Measurements from ENCODE around the gene NUDT8. TPM values are rescaled to one million over a fixed set of nuclear protein-coding genes. Genes with fewer than 3 reads are reported as not detected.
"Not testable (repeated sequence)": the region's sequence is repeated elsewhere in the genome, so short reads cannot be mapped to it uniquely, and the experiment has no call there.

The NUDT8 gene
- total and polyA plus RNA-seq, 4 donors = 2.6 to 6.8 (median 6.4) TPM

DNA sequence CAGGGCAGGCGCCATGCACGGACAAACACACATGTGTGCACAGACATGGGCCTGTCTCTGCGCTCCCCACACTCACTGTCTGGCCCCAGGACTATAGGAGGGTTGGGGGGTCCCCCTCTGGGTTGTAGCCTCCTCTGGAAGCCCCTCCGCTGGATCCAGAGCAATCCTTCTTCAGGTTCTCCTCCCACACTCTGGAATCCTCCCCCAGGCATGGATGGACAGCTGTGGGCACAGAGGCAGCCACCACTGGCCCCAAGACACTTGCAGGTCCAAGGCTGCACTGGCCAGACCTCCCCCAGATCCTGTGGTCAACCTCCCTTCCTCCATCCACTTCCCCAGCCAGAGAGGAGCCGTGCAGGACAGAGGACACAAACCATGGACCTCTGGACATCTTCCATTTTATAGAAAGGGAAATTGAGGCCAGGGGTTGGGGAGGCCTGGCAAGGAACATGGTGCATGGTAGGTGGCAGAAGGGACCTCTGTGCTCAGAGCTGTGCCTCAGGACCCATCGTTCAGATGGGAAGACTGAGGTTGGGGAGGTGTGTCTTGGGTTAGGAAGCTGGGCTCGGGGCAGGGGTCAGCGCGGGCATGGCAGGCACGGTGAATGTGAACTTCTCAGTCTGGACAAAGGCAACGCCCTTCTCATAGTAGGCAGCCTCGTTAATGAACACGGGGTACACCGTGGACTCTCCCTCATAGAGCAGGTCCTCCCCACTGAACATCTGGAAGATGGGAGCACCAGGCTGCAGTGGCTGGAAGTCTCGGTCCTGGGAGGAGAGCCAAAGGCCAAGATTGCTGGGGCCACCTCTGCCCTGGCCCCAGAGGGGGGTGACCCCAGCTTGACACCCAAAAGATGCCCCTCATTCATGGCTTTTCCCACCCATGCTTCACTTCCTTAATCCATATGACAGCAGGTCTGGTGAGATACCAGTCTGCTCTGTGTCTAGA lies 12.7 kb upstream of the NUDT8 start:
- H3K36me3 ChIP-seq (ENCODE audit: control insufficient read depth, insufficient read depth, low read length) = no peaks in the 10 kb centered on the region
- no peak overlapping the region for H3K27ac ChIP-seq (ENCODE audit: low read depth, low read length)
- no peak for DNase-seq (ENCODE audit: low read depth in 4 of 6, low spot score in 6 of 6)
- WGBS (ENCODE audit: insufficient coverage) = 92% methylated on average over 13 of the region's 15 CpGs
- H3K4me1 ChIP-seq (ENCODE audit: control insufficient read depth, insufficient read depth, low read length) = peaks cover 14% of the 10 kb centered on the region
- H3K27me3 ChIP-seq (ENCODE audit: control insufficient read depth, insufficient read depth, low read length) = no peaks in the 10 kb centered on the region
- H3K9me3 ChIP-seq (ENCODE audit: control insufficient read depth, insufficient read depth, low read length) = no peaks in the 10 kb centered on the region
- no peak overlapping the region for H3K4me3 ChIP-seq (ENCODE audit: low read depth, low read length)

DNA sequence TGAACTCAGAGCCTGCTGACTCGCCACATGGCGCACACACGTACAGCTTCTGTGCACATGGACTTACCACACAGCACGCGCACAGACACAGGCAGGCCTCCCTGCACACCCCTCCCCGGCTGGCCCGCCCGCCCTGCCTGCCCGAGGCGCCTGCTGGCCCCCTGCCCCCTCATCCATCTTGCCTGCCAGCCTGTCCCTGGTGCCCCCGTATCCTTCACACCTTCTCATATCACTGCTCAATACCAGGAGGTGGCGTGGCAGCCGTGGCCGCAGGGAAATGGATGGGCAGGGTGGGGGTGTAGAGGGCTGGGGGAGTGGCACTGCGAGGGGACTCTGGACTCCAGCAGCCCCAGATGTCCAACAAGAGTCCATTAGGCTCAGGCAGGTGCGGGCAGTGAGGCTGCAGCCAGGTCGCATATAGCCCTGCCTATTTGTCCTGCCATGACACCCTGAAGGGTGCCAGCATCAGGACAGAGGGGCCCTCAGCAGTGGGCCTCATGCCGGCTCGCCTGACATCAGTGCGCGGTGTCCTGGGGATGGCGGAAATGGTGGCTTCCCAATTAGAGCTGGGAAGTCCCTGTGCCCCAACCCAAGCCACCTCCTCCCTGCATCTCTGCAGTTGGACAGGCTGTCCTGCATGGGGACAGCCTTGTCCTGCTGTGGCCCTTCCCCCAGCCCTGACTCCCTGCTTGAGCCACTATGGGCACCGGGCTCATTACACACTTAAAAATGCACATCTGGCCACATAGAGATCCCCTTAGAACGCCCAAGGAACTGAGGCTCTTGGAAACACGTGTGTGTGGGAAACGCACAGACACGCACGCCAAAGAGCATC lies 11.8 kb upstream of the NUDT8 start:
- Histone ChIP-seq H3K9me3 (ENCODE audit: control insufficient read depth, insufficient read depth, low read length) (no peaks in the 10 kb centered on the region), H3K4me3 (ENCODE audit: low read depth, low read length) (no peak overlapping the region), H3K27ac (ENCODE audit: low read depth, low read length) (no peak overlapping the region), H3K36me3 (ENCODE audit: control insufficient read depth, insufficient read depth, low read length) (no peaks in the 10 kb centered on the region), H3K27me3 (ENCODE audit: control insufficient read depth, insufficient read depth, low read length) (no peaks in the 10 kb centered on the region), H3K4me1 (ENCODE audit: control insufficient read depth, insufficient read depth, low read length) (peaks cover 14% of the 10 kb centered on the region)
- DNase-seq (ENCODE audit: low read depth in 4 of 6, low spot score in 6 of 6) = no peak
- 89% methylated on average over 20 of the region's 28 CpGs for WGBS (ENCODE audit: insufficient coverage)

DNA sequence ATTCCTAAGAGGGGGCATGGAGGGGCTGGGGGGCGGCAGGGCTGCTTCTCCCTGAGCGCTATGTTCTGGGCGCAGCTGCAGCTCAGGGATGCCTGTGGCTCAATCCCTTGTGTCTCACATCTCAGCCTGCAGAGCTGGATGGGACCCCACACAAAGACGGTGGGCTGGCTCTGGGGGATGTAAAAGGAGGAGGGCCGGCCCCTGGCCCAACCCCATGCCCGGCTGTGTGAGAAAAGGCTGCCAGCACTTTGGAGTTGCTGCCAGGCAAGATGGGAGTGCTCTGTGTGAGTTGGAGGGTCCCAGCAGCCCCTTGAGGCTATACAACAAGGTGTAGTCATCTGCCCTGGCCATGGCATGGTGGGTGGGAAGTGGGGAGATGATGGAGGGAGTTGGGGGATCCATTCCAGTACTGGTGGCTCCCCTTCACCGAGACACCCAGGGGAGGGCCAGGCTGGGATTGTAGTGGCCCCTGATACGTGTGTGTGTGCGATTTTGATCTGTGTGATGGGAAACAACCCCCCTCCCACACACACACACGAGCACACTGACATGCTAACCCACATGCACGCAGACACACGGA lies 11.1 kb upstream of the NUDT8 start:
- DNase-seq (ENCODE audit: low read depth in 4 of 6, low spot score in 6 of 6) = peak in 1 of 6 donors; percentile 31
- WGBS (ENCODE audit: insufficient coverage) = 53% methylated on average over 11 of the region's 12 CpGs
- peaks cover 14% of the 10 kb centered on the region for H3K4me1 ChIP-seq (ENCODE audit: control insufficient read depth, insufficient read depth, low read length)
- no peaks in the 10 kb centered on the region for H3K36me3 ChIP-seq (ENCODE audit: control insufficient read depth, insufficient read depth, low read length)
- H3K4me3 ChIP-seq (ENCODE audit: low read depth, low read length) = no peak overlapping the region
- no peaks in the 10 kb centered on the region for H3K27me3 ChIP-seq (ENCODE audit: control insufficient read depth, insufficient read depth, low read length)
- H3K27ac ChIP-seq (ENCODE audit: low read depth, low read length) = no peak overlapping the region
- no peaks in the 10 kb centered on the region for H3K9me3 ChIP-seq (ENCODE audit: control insufficient read depth, insufficient read depth, low read length)

DNA sequence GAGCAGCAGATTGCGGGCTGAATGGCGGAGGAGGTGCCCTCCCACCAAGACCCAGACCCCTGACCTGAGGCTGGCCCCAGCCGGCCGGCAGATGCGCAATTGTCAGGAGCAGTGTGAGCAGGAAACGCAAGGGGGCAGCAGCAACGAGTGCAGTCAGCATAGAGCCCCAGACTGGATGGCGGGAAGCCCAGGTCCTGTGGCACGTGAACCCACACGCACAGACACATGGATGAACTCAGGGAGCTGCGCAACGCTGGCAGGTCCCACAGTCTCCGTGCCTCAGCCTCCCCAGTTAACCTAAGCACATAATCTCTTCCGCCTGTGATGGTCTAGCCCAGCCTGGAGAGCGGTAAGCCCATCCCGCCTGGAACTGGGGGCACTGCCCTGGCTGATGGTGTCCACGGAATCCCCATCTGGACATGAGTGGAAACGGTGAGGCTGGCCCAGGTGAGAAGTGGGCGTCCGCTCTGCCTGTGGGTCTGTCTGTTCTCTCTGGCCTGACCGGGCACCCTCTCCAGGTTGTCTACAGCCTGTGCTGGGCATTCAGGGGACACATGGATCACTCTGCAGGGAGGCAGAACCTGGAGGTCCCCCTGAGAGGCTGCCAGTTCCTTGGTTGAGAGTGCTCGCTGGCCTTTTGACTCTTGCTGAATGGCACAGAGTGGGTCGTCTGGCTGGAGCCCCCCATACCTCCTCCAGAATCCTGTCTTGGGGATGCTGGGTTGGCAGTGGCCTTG lies 10.5 kb upstream of the NUDT8 start:
- no peak overlapping the region for H3K4me3 ChIP-seq (ENCODE audit: low read depth, low read length)
- peaks cover 14% of the 10 kb centered on the region for H3K4me1 ChIP-seq (ENCODE audit: control insufficient read depth, insufficient read depth, low read length)
- no peaks in the 10 kb centered on the region for H3K27me3 ChIP-seq (ENCODE audit: control insufficient read depth, insufficient read depth, low read length)
- no peaks in the 10 kb centered on the region for H3K9me3 ChIP-seq (ENCODE audit: control insufficient read depth, insufficient read depth, low read length)
- H3K27ac ChIP-seq (ENCODE audit: low read depth, low read length) = no peak overlapping the region
- WGBS (ENCODE audit: insufficient coverage) = 42% methylated on average over 21 of the region's 23 CpGs
- H3K36me3 ChIP-seq (ENCODE audit: control insufficient read depth, insufficient read depth, low read length) = no peaks in the 10 kb centered on the region
- DNase-seq (ENCODE audit: low read depth in 4 of 6, low spot score in 6 of 6) = peak in 3 of 6 donors; percentile 5 to 70 (median 66)

DNA sequence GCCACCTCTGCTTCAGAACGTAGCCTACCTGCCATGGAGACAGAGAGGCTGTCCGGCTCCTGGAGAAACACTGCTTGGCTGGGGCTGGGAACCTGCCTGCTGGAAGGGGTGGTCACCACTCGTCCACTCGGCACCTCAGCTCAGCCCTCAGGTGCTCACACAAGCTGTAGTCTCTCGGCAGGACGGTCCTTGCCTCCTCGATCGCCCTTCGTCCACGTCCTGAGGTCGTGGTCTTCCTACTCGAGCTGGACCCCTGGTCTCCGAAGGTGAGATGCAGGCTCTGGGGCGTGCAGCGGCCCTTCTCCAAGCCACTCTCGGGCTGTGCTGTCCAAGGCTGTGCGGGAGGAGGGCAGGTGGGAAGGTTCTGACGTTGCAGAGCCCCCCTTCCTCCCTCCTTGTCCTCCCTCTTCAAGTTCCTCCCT lies 9.7 kb upstream of the NUDT8 start, which contains the start of gene TBX10:
TSS of gene TBX10 (minus strand) at position 326 of the 422 bp plus-strand sequence. CDS start at position 35, 291 bp downstream.
- Histone ChIP-seq H3K27me3 (ENCODE audit: control insufficient read depth, insufficient read depth, low read length) (no peaks in the 10 kb centered on the region), H3K27ac (ENCODE audit: low read depth, low read length) (no peak within 1 kb of the TSS), H3K36me3 (ENCODE audit: control insufficient read depth, insufficient read depth, low read length) (no peaks in the 10 kb centered on the region), H3K4me1 (ENCODE audit: control insufficient read depth, insufficient read depth, low read length) (peaks cover 14% of the 10 kb centered on the region), H3K9me3 (ENCODE audit: control insufficient read depth, insufficient read depth, low read length) (no peaks in the 10 kb centered on the region), H3K4me3 (ENCODE audit: low read depth, low read length) (no peak within 1 kb of the TSS)
- no peak for DNase-seq (ENCODE audit: low read depth in 4 of 6, low spot score in 6 of 6)
- WGBS (ENCODE audit: insufficient coverage) = 89% methylated on average over 13 of the region's 18 CpGs

DNA sequence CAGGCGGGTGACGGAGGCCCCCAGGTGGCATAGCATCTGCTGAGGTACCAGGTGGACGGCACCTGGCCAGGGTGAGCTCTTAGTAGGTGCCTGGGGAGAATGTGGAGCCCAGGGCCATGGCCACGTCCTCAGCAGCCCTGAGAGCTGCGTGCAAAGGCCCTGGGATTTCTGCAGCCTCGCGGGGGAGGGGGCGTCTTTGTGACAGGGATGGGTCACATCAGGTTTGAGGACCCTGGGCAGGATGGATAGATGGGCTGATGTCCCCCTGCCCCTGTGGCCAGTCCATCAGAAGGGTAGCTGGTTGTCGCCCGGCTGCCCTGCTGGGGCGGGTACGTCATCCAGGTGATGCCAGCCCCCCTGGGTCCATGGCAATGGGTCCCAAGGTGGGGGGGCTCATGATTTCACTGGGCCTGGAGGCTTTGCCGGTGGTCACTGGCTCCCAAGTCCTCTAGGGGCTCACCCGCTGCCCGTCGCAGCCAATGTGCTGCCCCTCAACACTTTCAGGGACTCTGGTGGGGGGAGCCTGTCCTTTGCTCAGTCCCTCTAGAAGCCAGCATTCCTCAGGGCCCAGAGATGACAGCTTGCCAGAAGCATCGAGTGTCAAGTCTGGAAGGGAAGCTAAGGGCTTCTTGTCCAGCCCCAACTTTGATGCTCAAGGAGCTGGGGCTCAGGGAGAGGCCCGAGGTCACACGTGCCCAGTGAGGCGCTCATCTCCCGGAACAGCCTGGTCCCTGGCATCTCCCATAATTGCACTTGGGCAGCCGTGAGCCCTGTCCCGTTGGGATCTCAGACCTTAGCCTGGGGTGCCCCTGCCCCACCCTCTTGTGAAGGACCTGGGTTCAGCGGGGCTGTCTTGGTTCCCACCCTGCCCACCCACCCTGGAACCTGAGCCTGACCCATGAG lies 9.0 kb upstream of the NUDT8 start:
- Histone ChIP-seq H3K36me3 (ENCODE audit: control insufficient read depth, insufficient read depth, low read length) (no peaks in the 10 kb centered on the region), H3K27me3 (ENCODE audit: control insufficient read depth, insufficient read depth, low read length) (no peaks in the 10 kb centered on the region), H3K4me1 (ENCODE audit: control insufficient read depth, insufficient read depth, low read length) (peaks cover 14% of the 10 kb centered on the region), H3K4me3 (ENCODE audit: low read depth, low read length) (no peak overlapping the region), H3K27ac (ENCODE audit: low read depth, low read length) (no peak overlapping the region), H3K9me3 (ENCODE audit: control insufficient read depth, insufficient read depth, low read length) (no peaks in the 10 kb centered on the region)
- WGBS (ENCODE audit: insufficient coverage) = 93% methylated on average over 24 of the region's 24 CpGs
- DNase-seq (ENCODE audit: low read depth in 4 of 6, low spot score in 6 of 6) = no peak

DNA sequence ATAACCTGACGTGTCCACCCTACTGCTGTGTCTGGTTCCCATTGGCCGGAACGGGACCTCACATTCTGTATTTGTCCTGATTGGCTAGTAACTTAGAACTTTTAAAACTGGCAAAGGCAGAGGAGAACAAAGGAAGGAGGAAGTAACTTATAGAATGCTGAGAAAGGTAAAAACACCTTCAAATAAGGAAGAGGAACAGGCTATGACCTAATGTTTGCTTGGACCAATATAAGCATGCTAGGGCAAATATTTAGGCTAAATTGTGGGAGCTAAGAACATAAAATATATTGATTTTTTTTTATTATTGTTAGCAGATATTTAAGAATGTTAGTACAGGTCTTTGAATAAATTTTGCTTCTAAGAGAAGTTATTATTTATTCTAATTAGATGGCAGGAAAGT lies 7.7 kb upstream of the NUDT8 start:
- DNase-seq (ENCODE audit: low read depth in 4 of 6, low spot score in 6 of 6); H3K9me3 ChIP-seq (ENCODE audit: control insufficient read depth, insufficient read depth, low read length); H3K27ac ChIP-seq (ENCODE audit: low read depth, low read length); H3K4me3 ChIP-seq (ENCODE audit: low read depth, low read length); H3K27me3 ChIP-seq (ENCODE audit: control insufficient read depth, insufficient read depth, low read length); H3K36me3 ChIP-seq (ENCODE audit: control insufficient read depth, insufficient read depth, low read length): not testable (repeated sequence)
- peaks cover 14% of the 10 kb centered on the region for H3K4me1 ChIP-seq (ENCODE audit: control insufficient read depth, insufficient read depth, low read length)
- no CpG with 5 or more reads among the region's 3 CpGs for WGBS (ENCODE audit: insufficient coverage)

DNA sequence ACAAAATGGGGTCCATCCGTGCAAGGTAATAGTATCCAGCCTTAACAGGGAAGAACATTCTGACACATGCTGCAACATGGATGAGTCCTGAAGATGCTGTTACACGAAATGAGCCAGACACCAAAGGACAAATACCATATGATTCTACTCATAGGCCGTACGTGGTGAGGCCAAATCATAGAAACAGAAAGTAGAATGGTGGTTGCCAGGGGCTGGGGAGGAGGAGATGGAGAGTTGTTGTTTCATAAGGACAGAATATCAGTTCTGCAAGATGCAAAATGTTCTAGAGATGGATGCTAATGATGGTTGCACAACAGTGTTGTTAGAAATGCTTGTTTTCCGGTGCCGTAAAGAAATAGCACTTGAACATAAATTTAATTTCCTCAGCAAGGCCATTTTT lies 7.2 kb upstream of the NUDT8 start:
- no peak overlapping the region for H3K27ac ChIP-seq (ENCODE audit: low read depth, low read length)
- no peak overlapping the region for H3K4me3 ChIP-seq (ENCODE audit: low read depth, low read length)
- no CpG with 5 or more reads among the region's 6 CpGs for WGBS (ENCODE audit: insufficient coverage)
- H3K36me3 ChIP-seq (ENCODE audit: control insufficient read depth, insufficient read depth, low read length) = no peaks in the 10 kb centered on the region
- no peaks in the 10 kb centered on the region for H3K9me3 ChIP-seq (ENCODE audit: control insufficient read depth, insufficient read depth, low read length)
- no peak for DNase-seq (ENCODE audit: low read depth in 4 of 6, low spot score in 6 of 6)
- H3K4me1 ChIP-seq (ENCODE audit: control insufficient read depth, insufficient read depth, low read length) = peaks cover 14% of the 10 kb centered on the region
- H3K27me3 ChIP-seq (ENCODE audit: control insufficient read depth, insufficient read depth, low read length) = no peaks in the 10 kb centered on the region

Data from spinal cord (tissue), 10 donors.